HEK293 (cell line): Measurements from ENCODE around the gene CAPN7.

Experiments
- CTCF ChIP-seq: fragments of 450-650 bp; formaldehyde crosslinking; IDR thresholded peaks from 2 replicates; pipeline ENCODE4 v1.5.1; 2016; ENCODE audit warnings: missing biosample characterization, missing genetic modification characterization
- GLIS1 ChIP-seq: fragments of 450-650 bp; formaldehyde crosslinking; IDR thresholded peaks from 2 replicates; pipeline ENCODE4 v1.5.1; 2016; ENCODE audit warnings: missing biosample characterization, missing genetic modification characterization
- HOXA7 ChIP-seq: sonication (generic); formaldehyde crosslinking; IDR thresholded peaks from 2 replicates; pipeline ENCODE4 v1.8.1; 2022; ENCODE audit warnings: missing genetic modification reagents, borderline replicate concordance
- OSR2 ChIP-seq: fragments of 450-650 bp; formaldehyde crosslinking; IDR thresholded peaks from 2 replicates; pipeline ENCODE4 v1.5.1; 2016; ENCODE audit warnings: missing biosample characterization, missing genetic modification characterization
- RBAK ChIP-seq: fragments of 450-650 bp; formaldehyde crosslinking; IDR thresholded peaks from 2 replicates; pipeline ENCODE4 v1.5.1; 2016; ENCODE audit warnings: missing biosample characterization, missing genetic modification characterization
- ZNF544 ChIP-seq: fragments of 450-650 bp; formaldehyde crosslinking; IDR thresholded peaks from 2 replicates; pipeline ENCODE4 v1.5.0; 2017; ENCODE audit warnings: missing biosample characterization, missing genetic modification characterization

DNA sequence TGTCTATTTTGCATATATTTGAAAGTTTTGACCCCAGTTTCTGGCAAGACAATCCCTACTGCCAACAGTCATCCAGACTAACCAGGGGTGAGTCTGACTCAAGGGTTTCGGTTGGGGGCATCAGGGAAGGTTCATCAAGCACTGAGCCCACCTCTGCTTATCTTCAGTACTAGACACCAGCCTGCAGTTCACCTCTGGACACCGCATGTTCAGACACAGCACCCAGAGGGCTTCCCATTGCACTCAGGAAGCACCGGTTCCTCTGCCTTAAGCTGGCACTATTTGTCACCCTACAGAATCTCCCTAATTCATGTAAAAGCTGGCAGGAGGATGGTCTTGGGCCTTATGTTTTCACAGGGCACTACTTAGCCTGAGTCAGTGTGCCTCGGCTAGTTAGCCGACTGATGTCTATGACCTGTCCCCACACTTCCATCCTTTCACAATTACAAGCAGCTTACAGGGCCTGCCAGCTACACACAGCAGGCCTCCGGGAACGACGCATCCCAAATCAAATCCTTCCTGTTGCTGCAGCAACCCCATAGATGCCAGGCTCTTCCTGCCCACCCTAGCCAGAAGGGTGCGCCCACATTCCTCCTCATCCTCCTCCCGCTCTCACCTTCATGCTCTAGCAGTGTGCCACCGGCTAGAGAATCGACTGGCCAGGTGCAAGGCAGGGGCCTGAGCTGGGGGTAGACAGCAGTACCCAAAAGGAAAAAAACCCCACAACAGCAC is 73.8 kb downstream of the CAPN7 start:
- no peak for TF ChIP-seq HOXA7 (CRISPR knock-in tag)
- no peak for TF ChIP-seq ZNF544
- TF ChIP-seq GLIS1 (tag by site-specific recombination) = no peak
- TF ChIP-seq RBAK = no peak
- no peak for TF ChIP-seq CTCF (tag by site-specific recombination)
- no peak for TF ChIP-seq OSR2 (tag by site-specific recombination)
